MM.1S (cell line): ENCODE data around the gene TRIM14.
A peak's percentile ranks its signal among the peaks of the same experiment; 100 is the strongest.

Experiments used
- DNase-seq: peaks from one replicate; pipeline ENCODE4 v3.0.0-alpha.2; 2015
- H2AFZ ChIP-seq: fragments of 300-600 bp; sonication (generic); 2 replicates; pipeline ENCODE4 v1.6.0; 2016; ENCODE audit warnings: antibody characterized with exemption, low read length
- H3F3A ChIP-seq: fragments of 300-600 bp; sonication (generic); 2 replicates; pipeline ENCODE4 v1.6.1; 2016; ENCODE audit warnings: mild to moderate bottlenecking, antibody characterized with exemption, low read length, moderate library complexity, mixed read lengths; ENCODE audit not compliant: insufficient read depth
- H3K27ac ChIP-seq: fragments of 300-600 bp; sonication (generic); 2 replicates; pipeline ENCODE4 v1.5.1; 2016; ENCODE audit warnings: mild to moderate bottlenecking, low read length
- H3K27me3 ChIP-seq: fragments of 300-600 bp; sonication (generic); replicated peaks from 2 replicates; pipeline ENCODE4 v1.6.0; 2016; ENCODE audit warnings: low read length; ENCODE audit not compliant: insufficient read depth
- H3K36me3 ChIP-seq: fragments of 300-600 bp; sonication (generic); replicated peaks from 2 replicates; pipeline ENCODE4 v1.6.1; 2016; ENCODE audit warnings: mild to moderate bottlenecking, low read length, mixed read lengths; ENCODE audit not compliant: insufficient read depth
- H3K4me1 ChIP-seq: fragments of 300-600 bp; sonication (generic); 2 replicates; pipeline ENCODE4 v1.6.1; 2016; ENCODE audit warnings: low read length, mixed read lengths
- H3K4me2 ChIP-seq: fragments of 300-600 bp; sonication (generic); 2 replicates; pipeline ENCODE4 v1.6.0; 2016; ENCODE audit warnings: low read depth, low read length
- H3K4me3 ChIP-seq: fragments of 300-600 bp; sonication (generic); 2 replicates; pipeline ENCODE4 v1.5.1; 2016; ENCODE audit warnings: low read length, mixed read lengths
- H3K79me2 ChIP-seq: fragments of 300-600 bp; sonication (generic); 2 replicates; pipeline ENCODE4 v1.6.1; 2016; ENCODE audit warnings: mixed run types, low read length, mixed read lengths
- H3K9ac ChIP-seq: fragments of 300-600 bp; sonication (generic); 2 replicates; pipeline ENCODE4 v1.6.1; 2016; ENCODE audit warnings: low read length, mixed read lengths
- H3K9me2 ChIP-seq: fragments of 300-600 bp; sonication (generic); replicated peaks from 2 replicates; pipeline ENCODE4 v1.6.1; 2016; ENCODE audit warnings: mild to moderate bottlenecking, low read length, mixed read lengths; ENCODE audit not compliant: insufficient read depth
- H3K9me3 ChIP-seq: fragments of 300-600 bp; sonication (generic); replicated peaks from 2 replicates; pipeline ENCODE4 v1.6.1; 2016; ENCODE audit warnings: mild to moderate bottlenecking, low read length, mixed read lengths; ENCODE audit not compliant: insufficient read depth
- H4K20me1 ChIP-seq: fragments of 300-600 bp; sonication (generic); 2 replicates; pipeline ENCODE4 v1.6.1; 2016; ENCODE audit warnings: mild to moderate bottlenecking, low read length, moderate library complexity, mixed read lengths; ENCODE audit not compliant: insufficient read depth
- CTCF ChIP-seq: fragments of 300-600 bp; sonication (generic); IDR thresholded peaks from 2 replicates; pipeline ENCODE4 v1.5.1; 2016; ENCODE audit warnings: antibody characterized with exemption, low read length, mixed read lengths
- EZH2 ChIP-seq: fragments of 300-600 bp; sonication (generic); optimal IDR thresholded peaks from 2 replicates; pipeline ENCODE3; 2017; ENCODE audit warnings: low read depth, mild to moderate bottlenecking, antibody characterized with exemption, low read length, mixed read lengths
- EZH2phosphoT487 ChIP-seq: fragments of 300-600 bp; sonication (generic); IDR thresholded peaks from 2 replicates; pipeline ENCODE4 v1.6.1; 2018; ENCODE audit warnings: antibody characterized with exemption, low read length

Gene TRIM14

GRCh38 chr9:98105006-98105405 lies 14.0 kb downstream of the TRIM14 start:
- no peak for TF ChIP-seq EZH2phosphoT487
- no peak for TF ChIP-seq EZH2
- no peak for TF ChIP-seq CTCF
- Histone ChIP-seq H3F3A (peaks cover 28% of the 10 kb centered on the region), H3K9ac (no peak overlapping the region), H3K4me2 (no peak overlapping the region), H4K20me1 (no peaks in the 10 kb centered on the region), H2AFZ (no peak overlapping the region), H3K4me1 (peaks cover 26% of the 10 kb centered on the region), H3K36me3 (no peaks in the 10 kb centered on the region), H3K27me3 (no peaks in the 10 kb centered on the region), H3K4me3 (no peak overlapping the region), H3K9me2 (no peaks in the 10 kb centered on the region), H3K79me2 (no peaks in the 10 kb centered on the region), H3K9me3 (no peaks in the 10 kb centered on the region), H3K27ac (no peak overlapping the region)
- DNase-seq: no peak

GRCh38 chr9:98104445-98104881 lies 14.6 kb downstream of the TRIM14 start:
- H4K20me1 ChIP-seq: no peaks in the 10 kb centered on the region
- H3K79me2 ChIP-seq: no peaks in the 10 kb centered on the region
- no peak overlapping the region for H3K27ac ChIP-seq
- H3K4me2 ChIP-seq: no peak overlapping the region
- no peaks in the 10 kb centered on the region for H3K36me3 ChIP-seq
- no peak overlapping the region for H3K9ac ChIP-seq
- H3K4me1 ChIP-seq: peaks cover 26% of the 10 kb centered on the region
- TF ChIP-seq EZH2phosphoT487 (no peak), EZH2 (no peak), CTCF (no peak)
- peaks cover 28% of the 10 kb centered on the region for H3F3A ChIP-seq
- H3K9me3 ChIP-seq: no peaks in the 10 kb centered on the region
- no peaks in the 10 kb centered on the region for H3K9me2 ChIP-seq
- no peak overlapping the region for H3K4me3 ChIP-seq
- DNase-seq: no peak
- H2AFZ ChIP-seq: no peak overlapping the region
- H3K27me3 ChIP-seq: no peaks in the 10 kb centered on the region

GRCh38 chr9:98101868-98102273 lies 17.2 kb downstream of the TRIM14 start:
- H3K4me3 ChIP-seq: no peak overlapping the region
- H3K4me1 ChIP-seq: peaks cover 18% of the 10 kb centered on the region
- H3K27ac ChIP-seq: peak overlapping the region; percentile 23; the same call in 1 of the 2 replicates
- no peak overlapping the region; the same call in 1 of the 2 replicates for H2AFZ ChIP-seq
- no peaks in the 10 kb centered on the region for H3K9me2 ChIP-seq
- no peaks in the 10 kb centered on the region for H4K20me1 ChIP-seq
- H3F3A ChIP-seq: peaks cover 19% of the 10 kb centered on the region
- DNase-seq: peak; percentile 98
- H3K9me3 ChIP-seq: no peaks in the 10 kb centered on the region
- H3K79me2 ChIP-seq: no peaks in the 10 kb centered on the region
- TF ChIP-seq EZH2phosphoT487: no peak
- no peak for TF ChIP-seq CTCF
- TF ChIP-seq EZH2: no peak
- H3K36me3 ChIP-seq: no peaks in the 10 kb centered on the region
- H3K4me2 ChIP-seq: peak overlapping the region; percentile 59
- H3K27me3 ChIP-seq: no peaks in the 10 kb centered on the region
- H3K9ac ChIP-seq: no peak overlapping the region
